ENCODE results near the gene CACNA1B.

CACNA1B gene

DNA sequence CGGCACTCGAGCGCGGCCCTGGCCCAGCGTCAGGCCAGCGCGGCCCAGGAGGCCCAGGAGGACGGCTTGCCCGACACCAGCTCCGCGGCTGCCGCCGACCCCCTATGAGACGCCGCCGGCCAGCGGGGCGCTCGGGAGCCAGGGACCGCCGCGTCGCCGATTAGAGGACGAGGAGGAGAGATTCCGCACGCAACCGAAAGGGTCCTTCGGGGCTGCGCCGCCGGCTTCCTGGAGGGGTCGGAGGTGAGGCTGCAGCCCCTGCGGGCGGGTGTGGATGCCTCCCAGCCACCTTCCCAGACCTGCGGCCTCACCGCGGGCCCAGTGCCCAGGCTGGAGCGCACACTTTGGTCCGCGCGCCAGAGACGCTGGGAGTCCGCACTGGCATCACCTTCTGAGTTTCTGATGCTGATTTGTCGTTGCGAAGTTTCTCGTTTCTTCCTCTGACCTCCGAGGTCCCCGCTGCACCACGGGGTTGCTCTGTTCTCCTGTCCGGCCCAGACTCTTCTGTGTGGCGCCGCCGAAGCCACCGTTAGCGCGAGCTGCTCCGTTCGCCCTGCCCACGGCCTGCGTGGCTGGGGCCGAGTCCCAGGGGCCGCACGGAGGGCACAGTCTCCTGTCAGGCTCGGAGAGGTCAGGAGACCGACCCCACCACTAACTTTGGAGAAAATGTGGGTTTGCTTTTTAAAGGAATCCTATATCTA, 42.6 kb upstream of the CACNA1B start:
- TF ChIP-seq POU2F2 (IDR thresholded peaks at IDR 0.05; ENCODE audit: low read depth, low read length): no peak
- no peak for TF ChIP-seq POLR2A (IDR thresholded peaks at IDR 0.05; ENCODE audit: low read depth, low read length)
- TF ChIP-seq TAF1 (IDR thresholded peaks at IDR 0.05; ENCODE audit: low read depth, low read length): no peak
- no peak for TF ChIP-seq PAX5 (IDR thresholded peaks at IDR 0.05; ENCODE audit: insufficient read depth, low read length, severe bottlenecking)
- TF ChIP-seq POLR2AphosphoS5 (IDR thresholded peaks at IDR 0.05; ENCODE audit: low read depth, low read length): no peak
- TF ChIP-seq SPI1 (IDR thresholded peaks at IDR 0.05; ENCODE audit: low read depth, low read length): no peak
- FAIRE-seq: no peak

GRCh38 chr9:137836151-137836830, 41.3 kb upstream of the CACNA1B start:
- FAIRE-seq (no peak), DNase-seq (ENCODE audit: insufficient read length, low spot score) (no peak)
- TF ChIP-seq POU2F2 (IDR thresholded peaks at IDR 0.05; ENCODE audit: low read depth, low read length) (no peak), POLR2AphosphoS5 (IDR thresholded peaks at IDR 0.05; ENCODE audit: low read depth, low read length) (no peak), POLR2A (IDR thresholded peaks at IDR 0.05; ENCODE audit: low read depth, low read length) (no peak), SPI1 (IDR thresholded peaks at IDR 0.05; ENCODE audit: low read depth, low read length) (no peak)

More for the DNA sequence above, 42.6 kb upstream of the CACNA1B start:
- no peak for DNase-seq (ENCODE audit: insufficient read length, low spot score)

DNA sequence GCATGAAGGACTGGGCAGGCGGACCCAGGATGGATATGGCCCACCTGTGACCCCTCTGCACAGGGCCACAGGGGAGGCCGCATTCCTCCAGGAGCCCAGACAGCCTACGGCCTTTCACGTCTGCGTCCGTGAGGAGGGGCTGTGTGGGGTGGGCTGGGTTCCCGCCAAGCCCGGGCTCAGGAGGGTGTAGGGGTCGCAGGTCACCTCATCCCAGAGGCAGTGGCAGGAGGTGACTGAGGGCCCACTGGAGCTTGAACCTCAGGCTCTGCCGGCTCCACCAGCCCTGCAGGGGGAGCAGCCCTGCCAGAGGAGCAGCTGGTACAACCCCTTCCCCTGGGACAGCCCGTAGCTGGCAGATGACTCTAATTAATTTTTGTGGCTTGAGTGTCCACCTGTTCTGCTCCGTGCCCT, 40.7 kb upstream of the CACNA1B start:
- FAIRE-seq (no peak), DNase-seq (ENCODE audit: insufficient read length, low spot score) (no peak)
- TF ChIP-seq SPI1 (IDR thresholded peaks at IDR 0.05; ENCODE audit: low read depth, low read length) (no peak), PAX5 (IDR thresholded peaks at IDR 0.05; ENCODE audit: insufficient read depth, low read length, severe bottlenecking) (no peak), TAF1 (IDR thresholded peaks at IDR 0.05; ENCODE audit: low read depth, low read length) (no peak), POLR2A (IDR thresholded peaks at IDR 0.05; ENCODE audit: low read depth, low read length) (no peak), POLR2AphosphoS5 (IDR thresholded peaks at IDR 0.05; ENCODE audit: low read depth, low read length) (no peak), POU2F2 (IDR thresholded peaks at IDR 0.05; ENCODE audit: low read depth, low read length) (no peak)

GRCh38 chr9:137837345-137838278, 40.0 kb upstream of the CACNA1B start:
- no peak for DNase-seq (ENCODE audit: insufficient read length, low spot score)
- TF ChIP-seq POLR2A (IDR thresholded peaks at IDR 0.05; ENCODE audit: low read depth, low read length) (0 out of 2 replicates have a peak, but pooled peaks have one; percentile 10), POLR2AphosphoS5 (IDR thresholded peaks at IDR 0.05; ENCODE audit: low read depth, low read length) (no peak)
- no peak for FAIRE-seq

DNA sequence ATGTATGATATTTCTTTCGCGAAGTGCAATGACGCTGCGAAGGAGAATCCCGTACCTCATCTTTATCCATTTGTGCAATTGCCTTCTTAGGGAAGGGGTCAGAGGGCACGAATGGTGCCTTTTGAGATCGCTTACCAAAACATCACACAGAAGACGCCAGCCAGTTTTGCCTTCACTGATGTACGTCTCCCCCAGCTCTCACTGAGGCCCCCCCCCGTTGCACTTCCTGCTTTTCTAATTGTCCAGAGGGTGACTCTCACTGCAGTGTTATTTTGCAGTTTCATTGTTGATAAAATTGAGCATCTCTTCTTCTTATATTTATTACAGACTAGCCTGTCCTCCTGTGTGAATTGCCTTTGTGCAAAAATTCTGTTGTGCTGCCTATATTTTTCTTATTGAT, 39.0 kb upstream of the CACNA1B start:
- FAIRE-seq (peak; percentile 78), DNase-seq (ENCODE audit: insufficient read length, low spot score) (no peak)
- TF ChIP-seq SPI1 (IDR thresholded peaks at IDR 0.05; ENCODE audit: low read depth, low read length) (peak; percentile 54), PAX5 (IDR thresholded peaks at IDR 0.05; ENCODE audit: insufficient read depth, low read length, severe bottlenecking) (no peak)

- no peak for FAIRE-seq
- no peak for TF ChIP-seq TAF1 (IDR thresholded peaks at IDR 0.05; ENCODE audit: low read depth, low read length)
- no peak for TF ChIP-seq PAX5 (IDR thresholded peaks at IDR 0.05; ENCODE audit: insufficient read depth, low read length, severe bottlenecking)
- TF ChIP-seq POU2F2 (IDR thresholded peaks at IDR 0.05; ENCODE audit: low read depth, low read length): no peak
- no peak for TF ChIP-seq POLR2A (IDR thresholded peaks at IDR 0.05; ENCODE audit: low read depth, low read length)
- no peak for TF ChIP-seq SPI1 (IDR thresholded peaks at IDR 0.05; ENCODE audit: low read depth, low read length)
- no peak for TF ChIP-seq POLR2AphosphoS5 (IDR thresholded peaks at IDR 0.05; ENCODE audit: low read depth, low read length)
- no peak for DNase-seq (ENCODE audit: insufficient read length, low spot score)
Observed at GRCh38 chr9:137843355-137843754, 34.2 kb upstream of the CACNA1B start.

GRCh38 chr9:137851516-137852267, 25.9 kb upstream of the CACNA1B start:
- TF ChIP-seq POLR2AphosphoS5 (IDR thresholded peaks at IDR 0.05; ENCODE audit: low read depth, low read length): no peak
- no peak for TF ChIP-seq POLR2A (IDR thresholded peaks at IDR 0.05; ENCODE audit: low read depth, low read length)
- TF ChIP-seq SPI1 (IDR thresholded peaks at IDR 0.05; ENCODE audit: low read depth, low read length): no peak
- TF ChIP-seq PAX5 (IDR thresholded peaks at IDR 0.05; ENCODE audit: insufficient read depth, low read length, severe bottlenecking): no peak
- no peak for TF ChIP-seq POU2F2 (IDR thresholded peaks at IDR 0.05; ENCODE audit: low read depth, low read length)
- TF ChIP-seq TAF1 (IDR thresholded peaks at IDR 0.05; ENCODE audit: low read depth, low read length): no peak
- FAIRE-seq (no peak), DNase-seq (ENCODE audit: insufficient read length, low spot score) (no peak)

- DNase-seq (ENCODE audit: insufficient read length, low spot score): no peak
- FAIRE-seq: no peak
- TF ChIP-seq PAX5 (IDR thresholded peaks at IDR 0.05; ENCODE audit: insufficient read depth, low read length, severe bottlenecking): no peak
- no peak for TF ChIP-seq POLR2AphosphoS5 (IDR thresholded peaks at IDR 0.05; ENCODE audit: low read depth, low read length)
- no peak for TF ChIP-seq POLR2A (IDR thresholded peaks at IDR 0.05; ENCODE audit: low read depth, low read length)
- no peak for TF ChIP-seq POU2F2 (IDR thresholded peaks at IDR 0.05; ENCODE audit: low read depth, low read length)
- no peak for TF ChIP-seq SPI1 (IDR thresholded peaks at IDR 0.05; ENCODE audit: low read depth, low read length)
- no peak for TF ChIP-seq TAF1 (IDR thresholded peaks at IDR 0.05; ENCODE audit: low read depth, low read length)
Observed at GRCh38 chr9:137853392-137853995, 24.1 kb upstream of the CACNA1B start.

Data from GM12891 (cell line).